SHP77 (cell line): ENCODE results near the gene IGBP1.
"Not testable (repeated sequence)": the region's sequence is repeated elsewhere in the genome, so short reads cannot be mapped to it uniquely, and the experiment has no call there.

Source experiments
- DNase-seq, 2 experiments: peaks; one replicate each; lab custom pipeline; 2025; lab: John Stamatoyannopoulos, UW

Gene IGBP1

DNA sequence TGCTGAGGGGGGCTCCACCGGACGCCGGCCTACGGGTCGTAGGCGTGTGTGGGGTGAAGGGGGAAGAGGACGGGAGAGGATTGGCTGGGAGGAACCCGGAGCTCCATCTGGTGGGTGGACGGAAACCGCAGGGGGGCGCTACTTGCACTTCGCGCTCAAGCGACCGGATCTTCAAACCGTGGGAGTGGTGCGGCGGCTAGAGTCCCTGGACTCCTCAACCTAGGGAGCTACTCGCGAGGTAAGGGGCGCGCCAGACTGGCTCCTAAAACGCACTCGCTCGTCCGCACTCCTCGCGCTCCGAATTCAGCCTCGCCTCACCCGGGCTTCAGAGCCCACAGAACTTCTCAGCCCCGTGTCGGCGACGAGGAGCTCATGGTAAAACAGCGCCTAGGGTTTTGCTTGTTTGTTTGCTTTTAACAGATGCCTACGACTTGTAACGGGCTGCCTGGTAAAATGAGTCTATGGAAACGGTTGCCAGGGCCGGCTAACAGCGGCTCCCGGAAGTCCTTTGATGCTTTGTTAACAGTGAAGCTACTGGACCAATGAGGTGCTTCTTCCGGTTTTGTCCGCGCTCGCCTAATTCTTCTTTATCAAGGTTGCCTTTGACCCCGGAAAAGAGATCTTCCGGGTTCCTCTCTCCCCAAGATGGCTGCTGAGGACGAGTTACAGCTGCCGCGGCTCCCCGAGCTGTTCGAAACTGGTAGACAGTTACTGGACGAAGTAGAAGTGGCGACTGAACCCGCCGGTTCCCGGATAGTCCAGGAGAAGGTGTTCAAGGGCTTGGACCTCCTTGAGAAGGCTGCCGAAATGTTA is at the start of gene IGBP1:
Gene IGBP1 (plus strand): TSS at position 145 of the 813 bp plus-strand sequence. CDS start 501 bp downstream, at position 646.
- peak; percentile 81 to 90 for DNase-seq

DNA sequence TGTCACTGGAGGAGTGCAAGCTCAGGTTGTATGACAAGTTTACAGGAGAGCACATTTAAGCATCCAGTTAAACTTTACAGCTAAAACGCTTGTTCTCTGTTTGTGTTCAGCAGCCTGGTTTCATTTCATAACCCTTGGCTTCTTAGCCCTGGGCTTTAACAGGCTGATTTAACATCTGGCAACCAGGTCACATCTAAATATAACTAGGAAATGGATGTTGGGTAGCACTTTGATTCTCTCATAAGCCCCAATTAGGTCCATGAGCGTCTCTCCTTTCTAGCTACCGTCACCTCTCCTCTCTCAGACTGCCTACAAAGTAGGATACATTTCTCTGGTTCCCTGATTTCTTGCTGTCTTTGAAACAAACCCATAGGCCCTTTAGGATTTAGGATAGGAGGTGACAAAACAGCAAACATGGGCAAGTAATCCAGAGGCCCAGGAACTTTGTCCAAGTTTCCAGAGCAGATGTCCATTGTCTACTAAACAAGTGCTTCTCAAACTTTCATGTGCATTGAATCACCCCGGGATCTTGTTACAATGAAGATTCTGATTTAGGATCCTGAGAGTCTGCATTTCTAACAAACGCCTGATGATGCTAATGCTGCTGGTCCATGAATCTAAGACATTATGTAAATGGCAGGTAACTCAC is 48.5 kb upstream of the IGBP1 start:
- DNase-seq = no peak

DNA sequence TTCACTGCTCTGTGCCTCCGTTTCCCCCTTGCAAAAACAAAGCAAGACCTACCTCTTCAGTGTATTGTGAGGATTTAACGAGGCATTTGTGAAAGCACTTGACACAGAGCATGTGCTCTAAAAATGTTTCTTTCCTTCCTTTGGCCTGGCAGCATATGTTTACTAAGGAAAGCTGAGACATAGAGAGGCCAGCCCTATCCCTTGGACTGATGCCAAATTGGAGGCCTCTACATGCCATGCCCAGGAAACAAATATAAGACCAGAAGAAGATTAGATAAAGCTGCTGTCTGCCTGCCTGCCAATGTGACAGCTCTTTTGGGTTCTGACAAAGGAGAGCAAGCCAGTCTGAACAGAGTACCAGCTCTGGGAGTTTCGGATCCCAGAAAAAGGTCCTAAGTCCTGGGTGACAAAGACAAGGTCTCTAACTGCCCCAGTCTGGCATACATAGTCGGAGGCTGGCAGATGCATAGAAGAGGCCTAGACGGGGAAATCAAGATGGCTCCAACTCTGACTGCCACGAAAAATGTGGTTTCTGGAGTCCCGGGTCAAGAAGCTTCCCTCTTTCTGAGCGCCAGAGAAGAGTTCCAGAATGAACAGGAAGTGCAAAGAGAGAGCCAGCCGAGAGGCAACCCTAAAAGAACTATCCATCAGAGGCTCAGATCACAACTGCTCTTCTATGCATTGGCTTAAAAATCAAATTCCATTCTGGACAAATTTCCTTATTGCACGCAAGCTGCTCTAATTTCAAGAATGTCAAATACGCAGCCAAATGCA is 45.2 kb upstream of the IGBP1 start:
- no peak for DNase-seq

DNA sequence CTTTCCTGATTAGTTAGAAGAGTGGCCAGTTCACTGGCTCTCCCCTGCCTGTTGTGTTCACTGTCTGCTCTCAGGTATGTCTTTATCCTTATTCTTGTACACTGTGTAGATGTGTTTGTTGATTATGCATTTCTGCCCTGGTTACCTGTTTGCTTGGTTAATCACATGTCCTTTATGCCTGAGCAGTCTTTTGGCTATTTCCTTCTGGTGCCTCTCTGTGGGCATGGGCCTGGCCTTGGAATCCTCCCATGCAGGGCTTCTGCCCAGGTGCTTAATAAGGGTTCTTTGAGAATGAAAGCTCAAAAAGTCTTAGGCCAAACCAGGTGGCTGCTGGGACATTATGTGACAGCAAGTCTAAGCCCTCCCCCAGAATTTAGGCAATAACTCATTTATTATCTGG is 44.5 kb upstream of the IGBP1 start:
- DNase-seq = no peak

DNA sequence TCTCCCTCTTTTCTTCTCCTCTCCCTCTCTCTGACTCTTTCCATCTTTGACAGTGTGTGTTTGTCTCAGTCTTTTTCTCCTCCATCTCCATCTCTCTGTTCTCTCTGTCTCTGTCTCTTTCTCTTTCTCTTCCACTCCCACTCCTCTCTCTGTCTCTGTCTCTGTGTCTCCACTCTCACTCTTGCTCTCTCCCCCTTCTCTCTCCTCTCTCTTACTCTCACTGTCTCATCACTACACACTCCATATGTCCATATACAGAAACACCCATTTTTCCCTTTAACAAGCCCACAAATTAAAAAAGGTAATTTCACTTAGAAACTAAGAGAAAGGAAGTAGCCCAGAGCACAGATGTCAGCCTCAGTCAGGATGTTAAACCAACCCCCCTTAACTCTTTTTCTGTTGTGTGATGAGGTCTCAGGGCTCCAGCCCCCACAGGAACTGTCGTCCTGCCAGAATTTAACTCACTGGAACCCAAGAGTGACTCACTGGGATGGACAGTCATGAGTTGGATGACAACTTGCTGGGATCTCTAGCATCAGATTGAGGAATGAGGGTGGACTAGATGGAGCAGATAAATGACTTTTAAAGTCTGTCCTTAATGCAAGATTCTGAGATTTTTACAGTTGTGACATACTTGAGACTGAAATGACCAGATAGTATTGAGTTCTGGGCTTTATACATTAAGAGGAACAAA is 43.5 kb upstream of the IGBP1 start:
- DNase-seq = no peak

DNA sequence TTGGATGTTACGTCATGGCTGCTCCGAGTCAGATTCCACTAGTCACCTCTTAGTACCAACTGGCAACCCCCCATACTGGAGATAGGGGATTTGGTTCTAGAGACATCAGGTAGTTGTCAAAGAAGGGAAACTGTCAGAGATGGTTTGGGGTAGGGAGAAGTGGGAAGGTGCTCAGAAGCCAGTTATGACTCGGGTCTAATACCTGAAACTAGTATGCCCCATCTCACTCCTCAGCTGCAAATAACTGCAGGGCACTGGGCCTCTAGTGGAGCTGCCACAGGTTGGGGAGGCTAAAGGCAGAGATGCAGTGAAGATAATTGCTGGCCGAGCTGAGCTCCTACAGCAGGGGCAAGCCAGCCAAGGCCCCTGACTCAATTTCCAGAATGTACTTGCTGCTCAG is 41.0 kb upstream of the IGBP1 start:
- DNase-seq = no peak

DNA sequence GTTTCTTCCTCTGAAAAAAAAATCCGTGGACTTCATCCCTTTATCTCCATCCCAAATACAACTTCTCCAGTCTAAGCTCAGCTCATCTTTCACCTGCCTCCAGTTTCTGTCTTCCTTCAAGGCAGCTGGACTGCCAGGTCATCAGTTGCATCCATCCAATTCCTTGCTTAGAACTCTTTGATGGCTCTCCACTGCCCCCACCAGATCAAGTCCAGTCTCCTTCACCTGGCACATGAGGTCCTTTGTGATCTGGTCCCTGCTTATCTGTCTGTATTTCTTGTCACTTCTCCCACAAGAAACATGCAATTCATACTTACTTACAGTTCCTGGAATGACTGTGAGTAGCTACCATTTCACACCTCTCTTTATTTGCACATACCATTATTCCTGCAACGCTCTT is 37.2 kb upstream of the IGBP1 start:
- DNase-seq = peak in 1 of 2 experiments; percentile 0

DNA sequence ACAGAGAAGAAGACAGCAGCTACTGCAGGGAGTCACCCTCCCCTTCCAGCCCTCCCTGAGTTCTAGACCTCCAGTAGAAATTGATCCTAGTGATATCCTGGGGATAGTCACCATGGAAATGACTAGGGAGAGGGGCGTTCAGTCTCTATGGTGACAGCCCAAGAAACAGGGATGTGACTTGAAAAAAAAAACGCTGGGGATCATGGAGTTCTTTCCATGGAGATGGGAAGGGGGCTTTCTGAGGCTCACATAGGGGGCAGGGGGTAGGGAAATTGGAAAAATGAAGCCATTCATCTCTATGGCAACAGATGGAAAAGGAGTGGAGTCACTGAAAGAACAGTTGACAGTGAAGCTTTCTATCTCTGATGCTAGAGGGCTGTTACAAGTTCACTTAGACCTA is 28.0 kb upstream of the IGBP1 start:
- DNase-seq = no peak

DNA sequence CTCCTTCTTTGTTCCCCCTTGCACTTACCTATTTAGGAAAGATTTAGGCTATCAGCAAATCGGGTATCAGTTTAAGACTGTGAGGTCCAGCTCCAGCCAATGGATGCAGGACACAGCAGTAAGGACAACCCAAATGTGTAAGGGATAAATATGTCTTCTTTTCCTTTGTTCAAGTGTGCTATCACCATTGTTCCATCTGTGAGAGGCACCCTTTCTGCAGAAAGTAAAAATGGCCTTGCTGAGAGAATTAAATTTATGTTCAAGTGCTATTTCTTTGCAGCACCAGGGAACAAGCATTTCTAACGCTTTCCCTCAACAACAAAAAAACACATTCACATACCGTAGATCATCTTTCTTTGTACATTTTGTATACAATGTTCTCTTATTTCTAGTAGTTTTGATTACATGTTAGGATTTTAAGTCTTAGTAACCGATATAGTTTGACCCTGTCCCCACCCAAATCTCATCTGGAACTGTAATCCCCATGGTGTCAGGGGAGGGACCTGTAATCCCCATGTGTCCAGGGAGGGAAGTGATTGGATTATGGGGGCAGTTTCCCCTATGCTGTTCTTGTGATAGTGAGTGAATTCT is 21.7 kb upstream of the IGBP1 start:
- not testable (repeated sequence) for DNase-seq

DNA sequence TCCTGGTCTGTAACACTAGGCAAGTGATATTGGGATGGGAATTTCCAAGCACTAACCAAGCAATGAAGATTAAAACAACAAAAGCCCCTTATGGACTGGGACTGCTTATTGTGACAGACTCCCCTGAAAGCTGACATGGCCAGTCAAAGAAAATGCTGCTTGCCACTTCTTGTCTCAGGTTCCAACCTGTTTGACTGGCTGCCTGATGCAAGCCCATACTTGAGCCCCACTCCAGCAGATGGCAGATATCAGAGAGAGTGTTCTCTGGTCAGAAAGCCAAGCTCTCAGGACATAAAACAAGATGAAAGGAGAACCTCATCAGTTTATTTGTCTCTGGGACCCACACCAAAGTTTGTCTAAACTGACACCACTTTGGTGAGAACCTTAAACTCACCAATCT is 15.5 kb upstream of the IGBP1 start:
- no peak for DNase-seq

DNA sequence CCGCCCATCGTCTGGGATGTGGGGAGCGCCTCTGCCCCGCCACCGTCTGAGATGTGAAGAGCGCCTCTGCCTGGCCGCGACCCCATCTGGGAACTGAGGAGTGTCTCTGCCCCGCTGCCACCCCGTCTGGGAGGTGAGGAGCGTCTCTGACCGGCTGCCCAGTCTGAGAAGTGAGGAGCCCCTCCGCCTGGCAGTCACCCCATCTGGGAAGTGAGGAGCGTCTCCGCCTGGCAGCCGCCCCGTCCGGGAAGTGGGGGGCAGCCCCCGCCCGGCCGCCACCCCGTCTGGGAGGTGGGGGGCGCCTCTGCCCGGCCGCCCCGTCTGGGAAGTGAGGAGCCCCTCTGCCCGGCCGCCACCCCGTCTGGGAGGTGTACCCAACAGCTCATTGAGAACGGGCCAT is 10.2 kb upstream of the IGBP1 start:
- not testable (repeated sequence) for DNase-seq

DNA sequence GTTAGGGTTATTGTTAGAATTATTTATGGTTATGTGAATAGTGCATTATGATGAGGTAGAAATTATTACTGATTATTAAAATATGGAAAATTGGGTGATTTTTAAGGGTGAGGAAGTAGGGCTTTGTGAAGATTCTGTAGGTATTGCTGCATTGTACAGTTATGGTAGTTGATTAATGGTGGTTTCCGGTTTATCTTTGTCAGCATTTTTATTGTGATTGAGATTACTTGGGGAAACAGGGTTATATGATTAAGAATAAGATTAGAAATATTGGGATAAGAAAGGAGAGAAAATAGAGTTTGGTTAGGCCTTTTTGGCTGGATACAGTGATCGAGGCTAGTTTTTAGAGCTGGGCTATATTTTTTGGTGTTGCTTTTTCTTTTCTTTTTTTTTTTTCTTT is 8.6 kb upstream of the IGBP1 start:
- no peak for DNase-seq

DNA sequence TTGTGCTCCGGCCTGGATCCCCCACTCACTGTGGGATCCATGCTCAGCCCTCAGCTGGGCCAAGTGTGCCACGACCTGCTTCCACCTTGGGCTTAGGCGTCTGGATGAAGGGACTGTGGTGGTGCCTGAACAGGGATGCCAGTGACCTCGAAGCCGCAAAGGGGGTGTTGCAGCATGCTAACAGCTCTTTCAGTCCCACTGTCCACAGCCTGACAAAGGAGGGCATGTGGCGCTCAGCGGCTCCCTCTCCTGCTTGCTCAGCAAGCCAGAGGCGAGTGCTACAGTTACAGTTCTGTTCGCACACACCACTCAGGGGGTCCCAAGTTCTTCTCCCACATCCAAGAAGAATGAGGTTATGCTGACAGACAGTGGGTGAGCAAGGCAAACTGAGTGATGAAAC is 5.2 kb upstream of the IGBP1 start:
- DNase-seq = no peak

DNA sequence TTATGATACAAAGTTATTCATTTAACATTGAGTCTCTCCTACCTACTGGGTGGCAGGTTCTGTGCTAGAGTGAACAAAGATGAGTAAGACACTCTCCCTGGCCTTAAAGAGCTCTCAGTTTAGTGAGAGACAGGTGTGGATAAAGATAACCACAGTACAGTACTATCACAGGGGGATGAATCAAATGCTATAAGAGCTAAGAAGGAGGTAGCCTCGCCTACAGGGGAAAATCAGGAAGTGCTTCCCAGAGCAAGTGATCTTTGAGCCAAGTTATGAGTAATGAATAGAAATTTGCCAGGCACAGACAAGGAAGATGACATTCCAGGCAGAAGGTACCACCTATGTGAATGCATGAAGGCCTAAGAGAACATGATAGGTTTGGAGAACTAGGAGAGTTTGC is 3.4 kb upstream of the IGBP1 start:
- DNase-seq = no peak

DNA sequence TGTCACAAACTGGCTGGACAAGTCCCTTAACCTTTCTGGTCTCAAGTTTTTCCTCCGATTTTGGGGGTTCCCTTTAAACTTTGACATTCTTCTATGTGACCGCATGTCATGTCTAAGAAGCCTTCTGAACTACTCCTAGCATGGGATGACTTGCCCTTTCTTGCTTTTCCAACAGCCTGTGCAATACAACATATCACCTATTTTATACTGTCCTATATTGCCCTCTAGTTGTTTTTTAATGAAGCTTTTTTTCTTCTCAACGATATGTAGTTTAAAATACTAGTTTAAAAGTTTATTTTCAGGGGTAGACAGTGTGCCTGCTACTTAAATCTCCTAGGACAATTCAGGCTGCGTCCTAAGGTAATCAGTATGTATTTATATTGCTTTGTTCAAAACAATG is 1.0 kb upstream of the IGBP1 start:
- peak in 1 of 2 experiments; percentile 1 for DNase-seq

DNA sequence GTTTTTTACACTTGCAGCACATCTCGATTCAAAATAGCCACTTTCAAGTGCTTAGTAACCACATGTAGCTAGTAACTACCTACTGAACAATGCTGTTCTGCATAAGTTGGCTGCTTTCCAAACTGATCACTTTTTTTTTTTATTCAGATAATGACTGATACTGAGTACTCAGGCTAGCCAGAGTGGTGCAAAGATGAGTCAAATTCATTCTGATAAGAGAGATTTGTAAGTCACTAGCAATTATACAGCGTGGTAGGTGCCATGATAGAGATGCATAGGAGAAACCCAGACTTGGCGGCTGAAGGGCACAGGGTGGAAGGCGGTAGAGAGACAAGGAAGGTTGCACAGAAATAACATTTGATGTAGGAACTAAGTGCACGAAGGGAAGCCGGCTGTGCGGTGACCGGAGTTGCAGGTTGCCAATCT is 357 bp upstream of the IGBP1 start:
- no peak for DNase-seq

DNA sequence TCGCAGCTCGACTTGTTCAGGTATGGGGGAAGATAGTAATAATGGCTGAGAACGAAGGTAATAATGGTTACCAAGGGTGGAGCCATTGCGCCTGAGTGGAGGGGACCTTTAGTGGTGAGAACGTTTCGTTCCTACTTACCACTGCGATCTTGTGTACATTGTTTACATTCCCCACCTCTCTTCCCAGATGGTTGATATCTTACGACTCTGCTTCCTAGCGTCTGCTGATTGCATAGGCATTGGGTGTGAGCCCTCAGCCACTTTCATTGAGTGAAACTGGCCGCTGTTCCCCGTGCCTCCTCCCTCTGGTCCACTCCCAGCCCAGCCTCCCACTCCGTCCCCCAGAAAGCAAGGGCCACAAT is 850 bp downstream of the IGBP1 start:
- DNase-seq = no peak

DNA sequence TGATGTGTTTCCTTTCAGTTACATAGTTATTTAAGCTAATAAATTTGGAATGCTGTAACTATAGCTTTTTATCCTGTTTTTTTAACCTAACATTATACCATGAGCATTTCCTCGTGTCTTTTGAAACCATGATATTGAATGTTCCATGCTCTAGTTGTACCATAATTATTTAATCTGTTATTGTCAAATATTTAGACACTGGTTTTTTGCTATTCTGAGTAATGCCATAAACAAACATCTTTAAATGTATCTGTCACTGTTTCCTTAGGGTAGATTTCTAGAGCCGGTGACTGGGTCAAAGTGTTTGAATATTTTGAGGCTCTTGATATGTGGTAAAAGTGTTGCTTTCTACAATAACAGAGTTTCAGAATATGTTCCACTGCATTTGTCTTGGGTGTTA is 5.4 kb downstream of the IGBP1 start:
- DNase-seq = no peak

DNA sequence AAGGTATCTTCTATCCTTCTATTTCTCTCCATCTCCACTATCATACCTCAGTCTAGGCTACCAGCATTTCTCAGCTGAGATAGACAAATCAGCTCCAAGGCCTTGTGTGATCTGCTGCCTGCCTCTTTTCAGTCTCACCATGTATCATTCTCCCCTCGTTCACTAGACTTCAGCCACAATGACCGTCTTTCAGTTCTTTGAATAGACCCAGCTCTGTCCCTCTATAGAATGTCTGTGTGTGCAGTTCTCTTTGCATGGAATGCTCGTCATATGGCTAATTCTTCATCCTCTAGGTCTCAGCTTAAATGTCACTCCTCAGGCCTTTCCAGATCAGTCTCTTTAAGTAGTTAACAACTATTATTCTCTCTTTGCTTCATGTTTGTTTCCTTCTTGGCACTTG is 6.5 kb downstream of the IGBP1 start:
- no peak for DNase-seq

DNA sequence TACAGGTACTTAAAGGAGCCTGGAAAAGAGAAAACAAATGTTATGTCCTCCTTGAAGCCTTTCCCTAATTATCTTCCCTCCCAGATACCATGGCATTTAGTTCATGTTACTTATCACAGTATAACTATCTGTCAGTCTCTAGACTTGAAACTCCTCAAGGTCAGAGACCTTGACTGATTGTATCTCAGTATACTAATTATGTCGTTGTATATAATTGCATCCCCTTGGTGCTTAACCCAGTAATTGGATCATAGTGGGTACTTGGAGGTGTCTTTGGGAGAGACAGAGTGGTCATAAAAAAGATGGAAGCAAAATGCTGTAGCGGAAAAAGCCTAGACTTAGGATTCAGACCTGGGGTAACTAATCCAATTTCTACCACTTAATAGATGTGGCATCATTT is 8.1 kb downstream of the IGBP1 start:
- DNase-seq = no peak

DNA sequence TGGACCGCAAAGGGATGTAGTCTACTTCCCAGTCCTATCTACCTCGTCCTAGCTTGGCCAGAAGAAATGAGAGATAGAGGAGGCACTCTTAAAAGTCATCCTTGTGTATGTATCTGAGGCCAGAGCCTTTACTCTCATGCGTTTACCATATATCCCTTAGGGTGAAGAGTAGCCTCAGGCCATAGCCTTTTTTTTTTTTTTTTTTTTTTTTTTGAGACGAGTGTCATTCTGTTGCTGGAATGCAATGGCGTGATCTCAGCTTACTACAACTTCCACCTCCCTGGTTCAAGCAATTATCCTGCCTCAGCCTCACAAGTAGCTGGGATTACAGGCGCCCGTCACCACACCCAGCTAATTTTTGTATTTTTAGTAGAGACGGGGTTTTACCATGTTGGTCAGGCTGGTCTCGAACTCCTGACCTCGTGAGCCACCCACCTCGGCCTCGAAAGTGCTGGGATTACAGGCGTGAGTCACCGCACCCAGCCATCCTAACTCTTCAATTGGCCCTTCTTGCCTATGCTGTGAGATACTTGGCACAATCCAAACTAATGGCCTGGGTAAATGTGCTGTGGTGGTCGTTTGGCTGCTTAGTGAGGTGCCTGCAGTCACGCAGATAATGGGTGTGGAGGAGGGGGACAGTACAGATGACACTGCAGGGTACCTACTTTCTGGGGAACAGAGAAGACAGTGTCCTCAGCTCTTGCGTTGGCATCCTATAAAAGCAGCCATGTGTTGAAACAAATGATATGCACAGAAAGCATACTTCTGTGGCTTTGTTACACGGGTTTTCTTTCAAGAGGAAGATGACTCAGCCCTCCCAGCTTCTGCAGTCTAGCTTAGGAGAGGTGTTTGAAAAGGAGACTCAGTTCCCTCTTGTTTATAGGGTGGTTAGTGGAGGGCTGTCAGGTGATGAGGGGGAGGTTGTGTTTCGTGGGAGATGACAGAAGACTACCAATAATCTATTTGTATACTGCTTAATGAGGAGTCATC is 33.6 kb downstream of the IGBP1 start:
- DNase-seq = no peak
